GM21723 (cell line): ENCODE results near the gene ADGRL3.
"Not testable (repeated sequence)": the region's sequence is repeated elsewhere in the genome, so short reads cannot be mapped to it uniquely, and the experiment has no call there.

Experiments used
- ATAC-seq: cut with Tn5 transposase; IDR thresholded peaks from one replicate; pipeline ENCODE4 v1.9.1; 2021; ENCODE audit warnings: mild to moderate bottlenecking, moderate library complexity; ENCODE audit not compliant: unreplicated experiment

The ADGRL3 gene

GRCh38 chr4:61714387-61714911 lies 514.3 kb downstream of the ADGRL3 start:
- ATAC-seq, result no peak

DNA sequence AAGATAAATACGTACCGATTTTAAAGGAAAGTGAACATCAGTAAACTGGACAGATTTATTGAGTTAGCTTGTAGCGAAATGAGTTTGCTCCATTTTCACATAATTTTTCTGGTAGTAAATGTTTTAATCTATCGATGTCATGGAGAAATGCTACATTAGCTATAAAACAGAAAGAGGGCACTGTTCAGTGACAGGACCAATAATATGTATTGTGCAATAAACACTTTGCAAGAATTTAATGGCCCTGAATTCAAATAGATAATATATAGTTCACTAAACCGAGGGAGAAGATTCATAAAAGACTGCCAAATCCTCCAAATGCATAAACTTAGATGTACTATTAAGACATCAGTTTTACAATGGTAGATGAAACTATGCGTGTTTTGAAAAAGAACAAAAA lies 516.3 kb downstream of the ADGRL3 start:
- ATAC-seq, result no peak

DNA sequence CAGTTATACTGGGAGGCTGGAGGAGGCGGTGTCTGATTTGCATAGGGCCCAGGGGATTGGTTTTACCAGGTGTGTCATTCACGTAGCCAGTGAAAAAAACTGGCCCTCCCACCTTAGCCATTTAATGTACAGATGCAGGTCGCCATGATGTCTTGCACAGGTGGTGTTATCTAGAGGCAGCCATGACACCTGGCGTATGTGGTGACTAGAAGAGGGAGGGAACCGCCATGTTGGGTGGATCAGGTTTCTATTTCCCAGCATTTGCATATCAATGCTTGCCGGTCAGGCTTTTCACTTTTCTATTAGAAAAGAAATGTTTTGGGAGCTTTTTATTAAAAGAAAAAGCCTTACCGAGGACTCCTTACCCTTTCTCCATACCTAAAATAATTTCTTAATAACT lies 523.4 kb downstream of the ADGRL3 start:
- ATAC-seq, result no peak

- ATAC-seq, result no peak
Measured at GRCh38 chr4:61727286-61727685, 527.2 kb downstream of the ADGRL3 start.

DNA sequence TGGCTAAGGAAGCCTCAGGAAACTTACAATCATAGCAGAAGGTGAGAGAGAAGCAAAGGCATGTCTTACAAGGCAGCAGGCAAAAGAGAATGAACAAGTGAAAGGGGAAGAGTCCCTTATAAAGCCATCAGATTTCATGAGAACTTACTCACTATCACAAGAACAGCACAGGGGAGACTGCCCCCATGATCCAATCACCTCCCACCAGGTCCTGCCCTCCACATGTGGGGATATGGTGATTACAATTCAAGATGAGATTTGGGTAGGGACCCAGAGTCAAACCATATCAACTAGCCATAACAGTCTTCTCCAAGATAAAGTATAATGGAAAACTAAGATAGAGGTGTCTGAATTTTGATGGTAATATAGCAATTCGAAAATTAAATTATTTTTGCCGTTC lies 534.3 kb downstream of the ADGRL3 start:
- ATAC-seq, result no peak

DNA sequence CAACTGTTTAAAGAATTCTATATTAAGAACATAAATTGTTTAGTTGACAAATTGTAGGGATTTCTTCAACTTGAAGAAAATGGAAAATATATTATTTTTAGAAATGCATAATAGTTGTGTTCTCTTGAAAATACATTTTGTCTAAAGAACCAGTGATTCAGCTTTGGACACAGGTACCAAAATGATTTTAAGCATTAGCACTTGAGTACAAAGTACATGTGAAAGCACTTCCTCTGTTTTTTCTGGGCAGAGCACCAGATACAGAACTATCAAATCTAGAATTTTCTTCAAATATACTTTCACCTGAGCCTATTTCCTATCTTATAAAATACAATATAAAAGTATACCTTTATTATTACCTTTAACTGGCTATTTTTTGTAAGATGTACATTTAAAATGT lies 539.8 kb downstream of the ADGRL3 start:
- no peak for ATAC-seq

- ATAC-seq, result no peak
Measured at GRCh38 chr4:61740886-61741285, 540.8 kb downstream of the ADGRL3 start.

- ATAC-seq, result no peak
Measured at GRCh38 chr4:61741327-61742096, 541.4 kb downstream of the ADGRL3 start.

DNA sequence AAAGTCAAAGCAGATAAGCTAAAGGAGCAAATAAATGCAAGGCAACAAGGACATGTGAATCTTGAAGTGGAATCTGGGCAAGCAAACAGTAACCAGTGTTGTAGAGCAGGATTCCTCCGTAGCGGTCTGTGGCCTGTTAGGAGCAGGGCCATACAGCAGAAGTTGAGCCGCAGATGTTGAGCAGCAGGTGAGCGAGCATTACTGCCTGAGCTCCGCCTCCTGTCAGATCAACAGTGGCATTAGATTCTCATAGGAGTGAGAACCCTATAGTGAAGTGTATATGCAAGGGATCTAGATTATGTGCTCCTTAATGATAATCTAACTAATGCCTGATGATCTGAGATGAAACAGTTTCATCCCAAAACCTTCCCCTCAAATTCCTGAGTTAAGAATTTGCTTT lies 550.7 kb downstream of the ADGRL3 start:
- no peak for ATAC-seq

DNA sequence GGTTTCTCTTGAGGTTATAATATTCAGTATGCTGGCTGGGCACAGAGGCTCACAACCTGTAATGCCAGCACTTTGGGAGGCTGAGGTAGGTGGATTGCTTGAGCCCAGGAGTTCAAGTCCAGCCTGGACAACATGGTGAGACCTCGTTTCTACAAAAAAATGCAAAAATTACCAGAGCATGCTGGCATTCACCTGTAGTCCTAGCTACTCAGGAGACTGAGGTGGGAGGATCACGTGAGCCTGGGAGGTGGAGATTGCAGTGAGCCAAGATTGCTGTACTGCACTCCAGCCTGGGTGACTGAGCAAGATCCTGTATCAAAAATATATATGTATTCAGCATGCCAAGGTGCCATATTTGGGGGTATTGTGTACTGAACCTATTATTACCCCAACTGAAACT lies 552.5 kb downstream of the ADGRL3 start:
- no peak for ATAC-seq

- ATAC-seq, result no peak
Measured at GRCh38 chr4:61753739-61754138, 553.6 kb downstream of the ADGRL3 start.

DNA sequence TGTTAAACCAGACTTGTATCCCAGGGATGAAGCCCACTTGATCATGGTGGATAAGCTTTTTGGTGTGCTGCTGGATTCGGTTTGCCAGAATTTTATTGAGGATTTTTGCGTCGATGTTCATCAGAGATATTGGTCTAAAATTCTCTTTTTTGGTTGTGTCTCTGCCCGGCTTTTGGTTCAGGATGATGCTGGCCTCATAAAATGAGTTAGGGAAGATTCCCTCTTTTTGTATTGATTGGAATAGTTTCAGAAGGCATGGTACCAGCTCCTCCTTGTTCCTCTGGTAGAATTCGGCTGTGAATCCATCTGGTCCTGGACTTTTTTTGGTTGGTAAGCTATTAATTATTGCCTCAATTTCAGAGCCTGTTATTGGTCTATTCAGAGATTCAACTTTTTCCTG lies 556.8 kb downstream of the ADGRL3 start:
- ATAC-seq, result not testable (repeated sequence)

GRCh38 chr4:61757983-61758382 lies 557.9 kb downstream of the ADGRL3 start:
- not testable (repeated sequence) for ATAC-seq

DNA sequence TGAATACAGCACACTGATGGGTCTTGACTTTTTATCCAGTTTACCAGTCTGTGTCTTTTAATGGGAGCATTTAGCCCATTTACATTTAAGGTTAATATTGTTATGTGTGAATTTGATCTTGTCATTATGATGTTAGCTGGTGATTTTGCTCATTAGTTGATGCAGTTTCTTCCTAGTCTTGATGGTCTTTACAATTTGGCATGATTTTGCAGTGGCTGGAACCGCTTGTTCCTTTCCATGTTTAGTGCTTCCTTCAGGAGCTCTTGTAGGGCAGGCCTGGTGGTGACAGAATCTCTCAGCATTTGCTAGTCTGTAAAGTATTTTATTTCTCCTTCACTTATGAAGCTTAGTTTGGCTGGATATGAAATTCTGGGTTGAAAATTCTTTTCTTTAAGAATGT lies 558.5 kb downstream of the ADGRL3 start:
- not testable (repeated sequence) for ATAC-seq

DNA sequence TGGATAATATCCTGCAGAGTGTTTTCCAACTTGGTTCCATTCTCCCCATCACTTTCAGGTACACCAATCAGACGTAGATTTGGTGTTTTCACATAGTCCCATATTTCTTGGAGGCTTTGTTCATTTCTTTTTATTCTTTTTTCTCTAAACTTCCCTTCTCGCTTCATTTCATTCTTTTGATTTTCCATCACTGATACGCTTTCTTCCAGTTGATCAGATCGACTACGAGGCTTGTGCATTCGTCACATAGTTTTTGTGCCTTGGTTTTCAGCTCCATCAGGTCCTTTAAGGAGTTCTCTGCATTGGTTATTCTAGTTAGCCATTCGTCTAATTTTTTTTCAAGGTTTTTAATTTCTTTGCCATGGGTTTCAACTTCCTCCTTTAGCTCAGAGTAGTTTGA lies 559.1 kb downstream of the ADGRL3 start:
- not testable (repeated sequence) for ATAC-seq

GRCh38 chr4:61759885-61760284 lies 559.8 kb downstream of the ADGRL3 start:
- not testable (repeated sequence) for ATAC-seq

DNA sequence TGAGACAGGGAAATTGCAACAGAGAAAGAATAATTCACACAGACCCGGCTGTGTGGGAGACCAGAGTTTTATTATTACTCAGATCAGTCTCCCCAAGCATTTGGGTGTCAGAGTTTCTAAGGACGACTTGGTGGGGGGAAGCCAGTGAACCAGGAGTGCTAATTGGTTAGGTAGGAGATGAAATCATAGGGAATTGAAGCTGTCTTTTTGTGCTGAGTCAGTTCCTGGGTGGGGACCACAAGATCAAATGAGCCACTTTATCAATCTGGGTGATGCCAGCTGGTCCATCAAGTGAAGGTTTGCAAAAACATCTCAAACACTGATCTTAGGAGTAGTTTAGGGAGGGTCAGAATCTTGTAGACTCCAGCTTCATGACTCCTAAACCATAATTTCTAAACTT lies 560.7 kb downstream of the ADGRL3 start:
- ATAC-seq, result no peak

- ATAC-seq, result no peak
Measured at GRCh38 chr4:61762722-61763627, 562.8 kb downstream of the ADGRL3 start.

- ATAC-seq, result no peak
Measured at GRCh38 chr4:61763682-61764081, 563.6 kb downstream of the ADGRL3 start.

- ATAC-seq, result not testable (repeated sequence)
Measured at GRCh38 chr4:61764090-61764489, 564.0 kb downstream of the ADGRL3 start.

- not testable (repeated sequence) for ATAC-seq
Measured at GRCh38 chr4:61769444-61770167, 569.5 kb downstream of the ADGRL3 start.
